Fibroblast of mammary gland (primary cell): ENCODE results near the gene DNAH14.
"Not testable (repeated sequence)": the region's sequence is repeated elsewhere in the genome, so short reads cannot be mapped to it uniquely, and the experiment has no call there.

Source experiments
- DNase-seq: peaks from one replicate; pipeline ENCODE4 v3.0.0-alpha.2; 2010; ENCODE audit warnings: low read depth
- H3K4me3 ChIP-seq: 2 replicates; pipeline ENCODE4 v1.5.1; 2011; ENCODE audit warnings: low read depth, mild to moderate bottlenecking, low read length, moderate library complexity; ENCODE audit not compliant: control insufficient read depth
- TF ChIP-seq, protein P1 (sequence below): conservative IDR thresholded peaks from 2 replicates; pipeline ENCODE4 v1.5.1; 2011; ENCODE audit warnings: low read depth, low read length, inconsistent platforms; ENCODE audit not compliant: control insufficient read depth, insufficient read depth

Gene DNAH14

DNA sequence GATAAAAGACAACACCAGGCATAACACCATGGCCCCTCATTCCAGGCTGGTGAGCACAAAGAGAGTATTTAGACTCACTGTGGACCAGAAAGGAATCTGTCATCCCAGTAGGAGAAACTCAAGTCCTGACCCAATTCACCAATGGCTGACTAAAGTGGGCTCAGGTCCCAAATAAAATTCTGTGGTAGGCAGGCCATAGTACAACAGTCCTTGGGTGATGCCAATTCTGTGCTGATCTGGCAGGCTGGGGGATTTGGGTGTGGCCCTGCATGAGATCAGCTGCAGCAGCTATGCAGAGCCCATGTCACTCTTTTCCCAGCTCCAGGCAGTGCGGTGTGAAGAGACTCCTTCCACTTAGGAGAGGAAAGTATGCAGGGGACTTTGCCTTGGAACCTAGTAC, 253.2 kb downstream of the DNAH14 start:
- H3K4me3 ChIP-seq, result no peak overlapping the region
- TF ChIP-seq, protein P1, sequence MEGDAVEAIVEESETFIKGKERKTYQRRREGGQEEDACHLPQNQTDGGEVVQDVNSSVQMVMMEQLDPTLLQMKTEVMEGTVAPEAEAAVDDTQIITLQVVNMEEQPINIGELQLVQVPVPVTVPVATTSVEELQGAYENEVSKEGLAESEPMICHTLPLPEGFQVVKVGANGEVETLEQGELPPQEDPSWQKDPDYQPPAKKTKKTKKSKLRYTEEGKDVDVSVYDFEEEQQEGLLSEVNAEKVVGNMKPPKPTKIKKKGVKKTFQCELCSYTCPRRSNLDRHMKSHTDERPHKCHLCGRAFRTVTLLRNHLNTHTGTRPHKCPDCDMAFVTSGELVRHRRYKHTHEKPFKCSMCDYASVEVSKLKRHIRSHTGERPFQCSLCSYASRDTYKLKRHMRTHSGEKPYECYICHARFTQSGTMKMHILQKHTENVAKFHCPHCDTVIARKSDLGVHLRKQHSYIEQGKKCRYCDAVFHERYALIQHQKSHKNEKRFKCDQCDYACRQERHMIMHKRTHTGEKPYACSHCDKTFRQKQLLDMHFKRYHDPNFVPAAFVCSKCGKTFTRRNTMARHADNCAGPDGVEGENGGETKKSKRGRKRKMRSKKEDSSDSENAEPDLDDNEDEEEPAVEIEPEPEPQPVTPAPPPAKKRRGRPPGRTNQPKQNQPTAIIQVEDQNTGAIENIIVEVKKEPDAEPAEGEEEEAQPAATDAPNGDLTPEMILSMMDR, result no peak
- no peak for DNase-seq

DNA sequence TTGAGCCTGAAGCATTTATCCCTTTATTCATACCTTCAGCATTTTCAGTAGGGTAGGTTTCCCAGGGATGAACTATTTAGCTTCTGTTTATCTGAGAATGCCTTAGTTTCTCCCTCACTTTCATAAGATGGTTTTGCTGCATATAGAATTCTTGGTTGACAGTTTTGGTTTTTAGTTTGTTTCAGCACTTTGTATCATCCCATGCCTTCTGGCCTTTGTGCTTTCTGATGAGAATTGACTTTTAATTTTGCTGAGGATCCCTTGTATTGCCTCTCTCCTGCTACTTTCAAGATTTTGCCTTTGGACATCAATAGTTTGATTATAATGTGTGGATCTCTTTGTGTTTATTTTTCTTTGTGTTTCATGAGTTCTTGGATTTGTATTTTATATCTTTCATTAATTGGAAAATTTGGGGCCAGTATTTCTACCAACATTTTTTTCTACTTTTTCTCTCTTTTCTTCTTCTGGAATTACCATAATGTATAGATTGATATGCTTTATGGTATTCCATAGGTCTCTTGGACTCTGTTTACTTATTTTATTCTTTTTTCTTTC, 261.8 kb downstream of the DNAH14 start:
- TF ChIP-seq, protein P1, result no peak
- no peak for DNase-seq
- H3K4me3 ChIP-seq, result no peak overlapping the region

DNA sequence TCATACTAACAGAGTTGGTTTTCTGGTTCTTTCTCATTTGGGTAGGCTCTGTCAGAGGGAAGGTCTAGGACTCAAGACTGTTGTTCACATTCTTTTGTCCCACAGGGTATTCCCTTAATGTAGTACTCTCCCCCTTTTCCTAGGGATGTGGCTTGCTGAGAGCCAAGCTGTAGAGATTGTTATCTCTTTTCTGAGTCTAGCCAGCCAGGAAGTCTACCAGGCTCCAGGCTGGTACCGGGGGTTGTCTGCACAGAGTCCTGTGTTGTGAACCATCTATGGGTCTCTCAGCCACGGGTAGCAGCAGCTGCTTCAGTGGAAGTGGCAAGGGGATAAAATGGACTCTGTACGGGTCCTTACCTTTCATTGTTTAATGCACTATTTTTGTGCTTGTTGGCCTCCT, 272.0 kb downstream of the DNAH14 start:
- DNase-seq, result no peak
- TF ChIP-seq, protein P1, result no peak
- H3K4me3 ChIP-seq, result no peak overlapping the region

DNA sequence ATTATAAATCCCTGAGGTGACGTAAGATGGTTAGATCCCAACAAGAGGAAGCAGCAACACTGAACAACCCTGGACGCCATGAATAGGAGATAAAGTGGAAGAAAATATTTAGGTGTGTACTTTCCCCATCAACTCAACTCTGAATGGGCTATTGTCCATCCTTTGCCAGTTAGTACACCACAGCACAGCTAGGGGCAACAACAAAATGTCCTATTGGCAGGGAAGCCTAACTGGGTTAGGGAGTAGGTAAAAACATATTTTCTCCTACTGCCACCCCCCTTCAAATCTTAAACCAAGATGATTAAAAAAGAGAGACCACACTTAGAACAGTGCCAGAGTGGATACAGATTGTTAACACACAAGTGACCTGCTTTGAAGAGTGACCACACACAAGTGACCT, 278.3 kb downstream of the DNAH14 start:
- TF ChIP-seq, protein P1, result no peak
- DNase-seq, result no peak
- H3K4me3 ChIP-seq, result no peak overlapping the region

DNA sequence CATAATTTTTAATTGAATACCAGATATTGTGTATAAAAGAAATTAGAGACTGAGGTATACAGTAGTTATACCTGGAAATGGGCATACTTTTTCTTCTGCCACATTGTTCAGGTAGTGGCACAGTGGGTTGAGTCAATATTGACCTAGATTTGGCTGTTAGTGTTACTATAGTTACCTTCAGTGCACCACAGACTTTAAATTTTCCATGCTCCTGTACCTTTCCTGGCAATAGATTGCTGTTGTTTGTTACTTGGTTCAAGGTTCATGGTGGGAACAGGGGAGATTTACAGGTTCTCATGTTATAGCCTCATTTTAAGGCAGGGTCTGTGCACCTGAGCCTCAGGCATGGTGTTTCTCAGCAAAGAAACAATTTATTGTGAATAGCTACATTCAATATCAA, 279.7 kb downstream of the DNAH14 start:
- TF ChIP-seq, protein P1, result no peak
- no peak for DNase-seq
- H3K4me3 ChIP-seq, result no peak overlapping the region

DNA sequence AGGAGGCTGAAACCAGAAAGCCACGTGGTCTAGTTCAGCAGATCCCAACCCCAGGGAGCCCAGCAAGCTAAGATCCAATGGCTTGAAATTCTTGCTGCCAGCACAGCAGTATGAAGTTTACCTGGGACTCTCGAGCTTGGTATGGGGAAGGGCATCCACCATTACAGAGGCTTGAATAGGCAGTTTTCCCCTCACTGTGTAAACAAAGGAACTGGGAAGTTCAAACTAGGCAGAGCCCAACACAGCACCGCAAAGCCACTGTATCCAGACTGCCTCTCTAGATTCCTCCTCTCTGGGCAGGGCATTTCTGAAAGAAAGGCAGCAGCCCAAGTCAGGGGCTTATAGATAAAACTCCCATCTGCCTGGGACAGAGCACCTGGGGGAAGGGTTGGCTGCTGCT, 280.7 kb downstream of the DNAH14 start:
- not testable (repeated sequence) for H3K4me3 ChIP-seq, DNase-seq

DNA sequence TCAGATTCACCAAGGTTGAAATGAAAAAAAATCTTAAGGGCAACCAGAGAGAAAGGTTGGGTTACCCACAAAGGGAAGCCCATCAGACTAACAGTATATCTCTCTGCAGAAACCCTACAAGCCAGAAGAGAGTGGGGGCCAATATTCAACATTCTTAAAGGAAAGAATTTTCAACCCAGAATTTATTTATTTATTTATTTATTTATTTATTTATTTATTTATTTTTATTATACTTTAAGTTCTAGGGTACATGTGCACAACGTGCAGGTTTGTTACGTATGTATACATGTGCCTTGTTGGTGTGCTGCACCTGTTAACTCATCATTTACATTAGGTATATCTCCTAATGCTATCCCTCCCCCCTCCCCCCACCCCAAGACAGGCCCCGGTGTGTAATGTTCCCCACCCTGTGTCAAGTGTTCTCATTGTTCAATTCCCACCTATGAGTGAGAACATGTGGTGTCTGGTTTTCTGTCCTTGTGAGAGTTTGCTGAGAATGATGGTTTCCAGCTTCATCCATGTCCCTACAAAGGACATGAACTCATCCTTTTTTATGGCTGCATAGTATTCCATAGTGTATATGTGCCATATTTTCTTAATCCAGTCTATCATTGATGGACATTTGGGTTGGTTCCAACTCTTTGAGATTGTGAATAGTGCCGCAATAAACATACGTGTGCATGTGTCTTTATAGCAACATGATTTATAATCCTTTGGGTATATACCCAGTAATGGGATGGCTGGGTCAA, 282.4 kb downstream of the DNAH14 start:
- DNase-seq, result not testable (repeated sequence)

DNA sequence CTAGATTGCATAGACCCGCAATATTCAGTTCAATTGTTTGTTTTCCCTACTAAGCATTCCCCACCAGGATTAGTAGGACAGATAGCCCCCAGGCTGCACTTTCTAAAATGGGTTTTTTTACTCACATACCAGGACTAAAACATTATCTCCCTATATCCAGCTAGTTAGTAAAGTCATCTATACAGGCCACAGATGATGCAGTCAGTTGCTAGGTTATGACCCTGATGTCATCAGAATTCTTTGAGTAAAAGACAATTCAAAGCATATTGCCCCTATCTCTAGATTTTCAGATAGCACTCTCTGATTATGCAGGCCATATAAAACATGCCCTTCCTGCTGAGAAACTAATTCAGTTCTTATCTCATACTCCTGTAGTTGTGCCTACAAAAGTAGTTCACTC, 294.8 kb downstream of the DNAH14 start:
- H3K4me3 ChIP-seq, result no peak overlapping the region
- TF ChIP-seq, protein P1, result no peak
- no peak for DNase-seq

More for the DNA sequence above, 282.4 kb downstream of the DNAH14 start:
- not testable (repeated sequence) for H3K4me3 ChIP-seq
